H1 (cell line): ENCODE data around the gene CD72. TPM values are rescaled to one million over a fixed set of nuclear protein-coding genes. Genes with fewer than 3 reads are reported as not detected.

Source experiments
- CTCF ChIA-PET: fragments of 300-600 bp; sonication (Branson Sonifier 250); formaldehyde crosslinking; loops from one replicate; lab custom pipeline; 2021; ENCODE audit not compliant: partially characterized antibody; lab: Charles Lee
- POLR2A ChIA-PET: fragments of 300-600 bp; sonication (Branson Sonifier 250); formaldehyde crosslinking; loops from one replicate; lab custom pipeline; 2021; ENCODE audit warnings: inconsistent platforms; ENCODE audit not compliant: partially characterized antibody; lab: Charles Lee
- DNase-seq, 2 experiments: peaks; one replicate each; pipeline versions ENCODE4 v3.0.0 to v3.0.0-alpha.2; 2010 to 2022; ENCODE audit warnings: low spot score in 2 of 2, low read depth in 1 of 2, mixed read lengths in 1 of 2
- FAIRE-seq: peaks from 2 replicates; lab custom pipeline; 2011; peaks lifted over from hg19 to GRCh38; lab: Jason Lieb, UNC
- H2AFZ ChIP-seq: 2 replicates; pipeline ENCODE4 v1.8.1; 2012; ENCODE audit warnings: low read length, inconsistent platforms
- H2AK5ac ChIP-seq: 2 replicates; pipeline ENCODE4 v1.6.1; 2013; ENCODE audit warnings: low read depth, low read length
- H2BK120ac ChIP-seq: replicated peaks from 2 replicates; pipeline ENCODE3; 2013; ENCODE audit warnings: low read depth, low read length, inconsistent platforms
- H2BK12ac ChIP-seq: 2 replicates; pipeline ENCODE4 v1.6.1; 2013; ENCODE audit warnings: low read depth, low read length
- H2BK15ac ChIP-seq: 2 replicates; pipeline ENCODE4 v1.6.1; 2013; ENCODE audit warnings: low read length
- H2BK20ac ChIP-seq: 2 replicates; pipeline ENCODE4 v1.6.1; 2013; ENCODE audit warnings: low read length
- H2BK5ac ChIP-seq: 2 replicates; pipeline ENCODE4 v1.6.1; 2013; ENCODE audit warnings: low read depth, low read length
- H3K14ac ChIP-seq: 2 replicates; pipeline ENCODE4 v1.6.1; 2013; ENCODE audit warnings: inconsistent platforms; ENCODE audit not compliant: insufficient read length
- H3K18ac ChIP-seq: 2 replicates; pipeline ENCODE4 v1.6.1; 2013; ENCODE audit warnings: low read length; ENCODE audit errors: extremely low read depth
- H3K23ac ChIP-seq: 2 replicates; pipeline ENCODE4 v1.6.1; 2013; ENCODE audit warnings: inconsistent platforms; ENCODE audit not compliant: insufficient read length
- H3K23me2 ChIP-seq: 2 replicates; pipeline ENCODE4 v1.6.1; 2013; ENCODE audit warnings: low read depth, low read length
- H3K27ac ChIP-seq: 2 replicates; pipeline ENCODE4 v1.6.1; 2011; ENCODE audit warnings: low read depth, low read length, inconsistent platforms
- H3K27me3 ChIP-seq, 4 experiments: replicated peaks in 1 of 4; 1 replicate in 1 of 4; 2 replicates in 3 of 4; pipeline versions ENCODE4 v1.6.1 to v1.8.1; 2011 to 2013; ENCODE audit warnings: low read length in 3 of 4, mild to moderate bottlenecking in 3 of 4, inconsistent platforms in 2 of 4, mixed read lengths in 2 of 4, moderate library complexity in 1 of 4; ENCODE audit not compliant: control insufficient read depth in 3 of 4, insufficient read depth in 3 of 4; ENCODE audit errors: extremely low read depth in 1 of 4
- H3K36me3 ChIP-seq, 4 experiments: 2 replicates each; pipeline versions ENCODE4 v1.6.1 to v1.8.1; 2011 to 2013; ENCODE audit warnings: mild to moderate bottlenecking in 4 of 4, low read length in 3 of 4, moderate library complexity in 2 of 4, control low read depth in 1 of 4, inconsistent platforms in 1 of 4; ENCODE audit not compliant: insufficient read depth in 4 of 4, control insufficient read depth in 2 of 4
- H3K4ac ChIP-seq: replicated peaks from 2 replicates; pipeline ENCODE3; 2013; ENCODE audit warnings: low read length, low read depth, mixed read lengths, inconsistent platforms; ENCODE audit not compliant: insufficient read length
- H3K4me1 ChIP-seq, 4 experiments: replicated peaks in 1 of 4; 1 replicate in 1 of 4; 2 replicates in 3 of 4; pipeline versions ENCODE4 v1.6.1 to v1.8.1; 2011 to 2013; ENCODE audit warnings: low read length in 3 of 4, inconsistent platforms in 2 of 4, mixed read lengths in 1 of 4; ENCODE audit not compliant: insufficient read depth in 4 of 4, control insufficient read depth in 3 of 4
- H3K4me2 ChIP-seq, 2 experiments: 2 replicates each; pipeline versions ENCODE4 v1.6.1 to v1.8.1; 2011 to 2013; ENCODE audit warnings: low read depth in 2 of 2, low read length in 2 of 2, control low read depth in 1 of 2, inconsistent platforms in 1 of 2, mild to moderate bottlenecking in 1 of 2; ENCODE audit not compliant: insufficient read depth in 1 of 2
- H3K4me3 ChIP-seq, 4 experiments: fragments of 200-600, 300-600 bp in 1 of 4; sonication (generic), shearing (Covaris generic), sonication (Bioruptor Twin) in 1 of 4; 2 replicates each; pipeline versions ENCODE4 v1.5.1 to v1.8.1; 2011 to 2016; ENCODE audit warnings: low read length in 4 of 4, low read depth in 3 of 4, control low read depth in 2 of 4, inconsistent platforms in 2 of 4, mild to moderate bottlenecking in 2 of 4, mixed read lengths in 1 of 4, moderate library complexity in 1 of 4; ENCODE audit not compliant: insufficient read depth in 2 of 4; ENCODE audit errors: extremely low read depth in 1 of 4
- H3K56ac ChIP-seq: replicated peaks from 2 replicates; pipeline ENCODE3; 2013; ENCODE audit warnings: low read depth, mild to moderate bottlenecking, mixed read lengths, low read length, inconsistent platforms; ENCODE audit not compliant: insufficient read length
- H3K79me1 ChIP-seq: 2 replicates; pipeline ENCODE4 v1.6.1; 2013; ENCODE audit warnings: low read depth, low read length, control low read depth
- H3K79me2 ChIP-seq, 2 experiments: 2 replicates each; pipeline versions ENCODE4 v1.6.1 to v1.8.1; 2012 to 2013; ENCODE audit warnings: low read length in 2 of 2, mild to moderate bottlenecking in 2 of 2, inconsistent platforms in 1 of 2; ENCODE audit not compliant: insufficient read depth in 2 of 2, control insufficient read depth in 1 of 2
- H3K9ac ChIP-seq, 4 experiments: replicated peaks in 1 of 4; 1 replicate in 1 of 4; 2 replicates in 3 of 4; pipeline versions ENCODE4 v1.6.1 to v1.8.1; 2011 to 2013; ENCODE audit warnings: low read depth in 3 of 4, low read length in 3 of 4, control low read depth in 2 of 4, mild to moderate bottlenecking in 2 of 4, moderate library complexity in 2 of 4, inconsistent platforms in 1 of 4; ENCODE audit errors: extremely low read depth in 1 of 4
- H3K9me3 ChIP-seq, 2 experiments: 2 replicates each; pipeline versions ENCODE4 v1.6.1 to v1.8.1; 2012 to 2013; ENCODE audit warnings: mild to moderate bottlenecking in 2 of 2, moderate library complexity in 2 of 2, control low read depth in 1 of 2, inconsistent platforms in 1 of 2, low read depth in 1 of 2, low read length in 1 of 2, mixed read lengths in 1 of 2; ENCODE audit not compliant: insufficient read depth in 2 of 2
- H4K20me1 ChIP-seq, 2 experiments: replicated peaks in 1 of 2; 2 replicates each; pipeline versions ENCODE3 to v1.8.1; 2011 to 2013; ENCODE audit warnings: inconsistent platforms in 2 of 2, low read length in 2 of 2, mild to moderate bottlenecking in 1 of 2; ENCODE audit not compliant: insufficient read depth in 2 of 2, control insufficient read depth in 1 of 2
- H4K5ac ChIP-seq: 2 replicates; pipeline ENCODE4 v1.6.1; 2013; ENCODE audit warnings: low read length, low read depth, mixed read lengths, inconsistent platforms; ENCODE audit not compliant: insufficient read length
- H4K8ac ChIP-seq: 2 replicates; pipeline ENCODE4 v1.8.0; 2013; ENCODE audit warnings: mild to moderate bottlenecking, moderate library complexity, low read length, inconsistent platforms; ENCODE audit not compliant: insufficient read depth; ENCODE audit errors: extremely low read depth
- H4K91ac ChIP-seq: replicated peaks from 2 replicates; pipeline ENCODE3; 2013; ENCODE audit warnings: low read length, mixed read lengths, inconsistent platforms; ENCODE audit not compliant: insufficient read length
- CEBPB ChIP-seq: IDR thresholded peaks from 2 replicates; pipeline ENCODE4 v1.6.1; 2012; ENCODE audit warnings: low read depth, low read length
- SP1 ChIP-seq: IDR thresholded peaks from 2 replicates; pipeline ENCODE4 v1.6.1; 2011; ENCODE audit warnings: low read depth, low read length
- TBP ChIP-seq: IDR thresholded peaks from 2 replicates; pipeline ENCODE4 v1.6.1; 2011; ENCODE audit warnings: low read depth, low read length, improper control_type of control experiment
- polyA plus RNA-seq, 7 experiments: library from polyadenylated mRNA; depleted of rRNA in 3 of 7; stranded (reverse) in 5 of 7; unstranded in 2 of 7; fragments of >200 nt in 5 of 7; fragments of 200-250 nt in 2 of 7; gene quantifications; 1 replicate in 5 of 7; 2 replicates in 1 of 7; 4 replicates in 1 of 7; pipeline versions ENCODE4 v1.2.1 to v1.2.3, GENCODE V29; 2011 to 2013; ENCODE audit warnings: missing spikeins in 2 of 7, mixed read lengths in 2 of 7
- total RNA-seq: library from RNA; stranded (reverse); fragmentation: NEBNext Ultra II Directional; extraction: Animal tissue kit (Norgen Biotek cat#: 25700); gene quantifications from 2 replicates; pipeline ENCODE4 v1.2.1, GENCODE V29; 2021

The CD72 gene
- total and polyA plus RNA-seq, 2 of the 8 experiments (the other 6 are each of a cell fraction or from before 2014, with no cell fraction given): 4.0 to 4.5 TPM

GRCh38 chr9:35635730-35636129, 17.5 kb upstream of the CD72 start:
- no peaks in the 10 kb centered on the region for H3K23me2 ChIP-seq
- H3K14ac ChIP-seq: no peak overlapping the region
- POLR2A ChIA-PET: no interaction called here
- H3K4me2 ChIP-seq: no peak overlapping the region
- H2AK5ac ChIP-seq: no peak overlapping the region
- H3K18ac ChIP-seq: no peak overlapping the region
- FAIRE-seq: no peak
- H3K23ac ChIP-seq: no peak overlapping the region
- H2BK12ac ChIP-seq: no peak overlapping the region
- H3K27me3 ChIP-seq: no peaks in the 10 kb centered on the region
- no peaks in the 10 kb centered on the region for H4K20me1 ChIP-seq
- no peak overlapping the region for H4K8ac ChIP-seq
- no peak overlapping the region for H2BK15ac ChIP-seq
- H3K4me3 ChIP-seq: no peak overlapping the region
- TF ChIP-seq TBP: no peak
- no peak for TF ChIP-seq SP1
- TF ChIP-seq CEBPB: no peak
- CTCF ChIA-PET: interaction anchor here (0.7 to 1.9 kb wide), 3 partner anchors 11 to 24 kb away, joined by 3 to 5 read pairs (median 5); no protein-coding TSS in a partner anchor
- H3K4me1 ChIP-seq: no peaks in the 10 kb centered on the region
- H3K79me1 ChIP-seq: no peaks in the 10 kb centered on the region
- H2BK20ac ChIP-seq: no peak overlapping the region
- H2AFZ ChIP-seq: no peak overlapping the region
- H3K36me3 ChIP-seq: no peaks in the 10 kb centered on the region
- no peak overlapping the region for H4K5ac ChIP-seq
- no peaks in the 10 kb centered on the region for H3K79me2 ChIP-seq
- no peak overlapping the region for H4K91ac ChIP-seq
- H3K9ac ChIP-seq: no peak overlapping the region
- no peak overlapping the region for H3K4ac ChIP-seq
- H3K56ac ChIP-seq: no peak overlapping the region
- H3K27ac ChIP-seq: no peak overlapping the region
- peaks cover 0 to 2% of the 10 kb centered on the region in 2 experiments; a peak in 1 of 4 replicates for H3K9me3 ChIP-seq
- H2BK5ac ChIP-seq: no peak overlapping the region
- no peak for DNase-seq
- no peak overlapping the region for H2BK120ac ChIP-seq
